ENCODE results near the gene AHI1.

The AHI1 gene

GRCh38 chr6:135310291-135310690 is 187.2 kb downstream of the AHI1 start:
- Histone ChIP-seq H3K9ac (ENCODE audit: low read depth, low read length) (no peak overlapping the region), H3K9me3 (ENCODE audit: control insufficient read depth, insufficient read depth, low read length) (no peaks in the 10 kb centered on the region), H3K4me1 (ENCODE audit: insufficient read depth, low read length) (no peaks in the 10 kb centered on the region), H3K36me3 (ENCODE audit: insufficient read depth, low read length) (no peaks in the 10 kb centered on the region)

GRCh38 chr6:135306740-135307420 is 190.7 kb downstream of the AHI1 start:
- Histone ChIP-seq H3K4me1 (ENCODE audit: insufficient read depth, low read length) (no peaks in the 10 kb centered on the region), H3K36me3 (ENCODE audit: insufficient read depth, low read length) (no peaks in the 10 kb centered on the region), H3K9me3 (ENCODE audit: control insufficient read depth, insufficient read depth, low read length) (no peaks in the 10 kb centered on the region), H3K9ac (ENCODE audit: low read depth, low read length) (no peak overlapping the region)

GRCh38 chr6:135306166-135306565 is 191.4 kb downstream of the AHI1 start:
- Histone ChIP-seq H3K36me3 (ENCODE audit: insufficient read depth, low read length) (no peaks in the 10 kb centered on the region), H3K4me1 (ENCODE audit: insufficient read depth, low read length) (no peaks in the 10 kb centered on the region), H3K9ac (ENCODE audit: low read depth, low read length) (no peak overlapping the region), H3K9me3 (ENCODE audit: control insufficient read depth, insufficient read depth, low read length) (no peaks in the 10 kb centered on the region)

- H3K9me3 ChIP-seq (ENCODE audit: control insufficient read depth, insufficient read depth, low read length), result no peaks in the 10 kb centered on the region
- no peak overlapping the region for H3K9ac ChIP-seq (ENCODE audit: low read depth, low read length)
- H3K36me3 ChIP-seq (ENCODE audit: insufficient read depth, low read length), result no peaks in the 10 kb centered on the region
- no peaks in the 10 kb centered on the region for H3K4me1 ChIP-seq (ENCODE audit: insufficient read depth, low read length)
Observed at GRCh38 chr6:135305684-135306083, 191.9 kb downstream of the AHI1 start.

- Histone ChIP-seq H3K9me3 (ENCODE audit: control insufficient read depth, insufficient read depth, low read length) (no peaks in the 10 kb centered on the region), H3K9ac (ENCODE audit: low read depth, low read length) (no peak overlapping the region), H3K4me1 (ENCODE audit: insufficient read depth, low read length) (no peaks in the 10 kb centered on the region), H3K36me3 (ENCODE audit: insufficient read depth, low read length) (no peaks in the 10 kb centered on the region)
Observed at GRCh38 chr6:135304883-135305282, 192.7 kb downstream of the AHI1 start.

- no peaks in the 10 kb centered on the region for H3K9me3 ChIP-seq (ENCODE audit: control insufficient read depth, insufficient read depth, low read length)
- no peak overlapping the region for H3K9ac ChIP-seq (ENCODE audit: low read depth, low read length)
- peaks cover 4% of the 10 kb centered on the region; the same call in 1 of the 2 replicates for H3K4me1 ChIP-seq (ENCODE audit: insufficient read depth, low read length)
- no peaks in the 10 kb centered on the region for H3K36me3 ChIP-seq (ENCODE audit: insufficient read depth, low read length)
Observed at GRCh38 chr6:135301304-135301703, 196.2 kb downstream of the AHI1 start.

- Histone ChIP-seq H3K4me1 (ENCODE audit: insufficient read depth, low read length) (peaks cover 4% of the 10 kb centered on the region; the same call in 1 of the 2 replicates), H3K36me3 (ENCODE audit: insufficient read depth, low read length) (no peaks in the 10 kb centered on the region), H3K9me3 (ENCODE audit: control insufficient read depth, insufficient read depth, low read length) (no peaks in the 10 kb centered on the region), H3K9ac (ENCODE audit: low read depth, low read length) (no peak overlapping the region)
Observed at GRCh38 chr6:135300576-135300975, 197.0 kb downstream of the AHI1 start.

- Histone ChIP-seq H3K9ac (ENCODE audit: low read depth, low read length) (no peak overlapping the region), H3K4me1 (ENCODE audit: insufficient read depth, low read length) (peaks cover 4% of the 10 kb centered on the region; the same call in 1 of the 2 replicates), H3K9me3 (ENCODE audit: control insufficient read depth, insufficient read depth, low read length) (no peaks in the 10 kb centered on the region), H3K36me3 (ENCODE audit: insufficient read depth, low read length) (no peaks in the 10 kb centered on the region)
Observed at GRCh38 chr6:135299256-135299655, 198.3 kb downstream of the AHI1 start.

- H3K4me1 ChIP-seq (ENCODE audit: insufficient read depth, low read length), result peaks cover 4% of the 10 kb centered on the region; the same call in 1 of the 2 replicates
- H3K9ac ChIP-seq (ENCODE audit: low read depth, low read length), result no peak overlapping the region
- H3K36me3 ChIP-seq (ENCODE audit: insufficient read depth, low read length), result no peaks in the 10 kb centered on the region
- no peaks in the 10 kb centered on the region for H3K9me3 ChIP-seq (ENCODE audit: control insufficient read depth, insufficient read depth, low read length)
Observed at GRCh38 chr6:135298455-135298854, 199.1 kb downstream of the AHI1 start.

GRCh38 chr6:135296715-135297114 is 200.8 kb downstream of the AHI1 start:
- Histone ChIP-seq H3K9ac (ENCODE audit: low read depth, low read length) (no peak overlapping the region), H3K36me3 (ENCODE audit: insufficient read depth, low read length) (no peaks in the 10 kb centered on the region)

GRCh38 chr6:135295085-135295484 is 202.5 kb downstream of the AHI1 start:
- H3K4me1 ChIP-seq (ENCODE audit: insufficient read depth, low read length), result peaks cover 4% of the 10 kb centered on the region; the same call in 1 of the 2 replicates
- H3K9ac ChIP-seq (ENCODE audit: low read depth, low read length), result no peak overlapping the region
- H3K9me3 ChIP-seq (ENCODE audit: control insufficient read depth, insufficient read depth, low read length), result no peaks in the 10 kb centered on the region
- no peaks in the 10 kb centered on the region for H3K36me3 ChIP-seq (ENCODE audit: insufficient read depth, low read length)

More at GRCh38 chr6:135296715-135297114, 200.8 kb downstream of the AHI1 start:
- no peaks in the 10 kb centered on the region for H3K9me3 ChIP-seq (ENCODE audit: control insufficient read depth, insufficient read depth, low read length)
- peaks cover 4% of the 10 kb centered on the region; the same call in 1 of the 2 replicates for H3K4me1 ChIP-seq (ENCODE audit: insufficient read depth, low read length)

- no peaks in the 10 kb centered on the region for H3K36me3 ChIP-seq (ENCODE audit: insufficient read depth, low read length)
- no peaks in the 10 kb centered on the region for H3K4me1 ChIP-seq (ENCODE audit: insufficient read depth, low read length)
- H3K9me3 ChIP-seq (ENCODE audit: control insufficient read depth, insufficient read depth, low read length), result no peaks in the 10 kb centered on the region
- no peak overlapping the region for H3K9ac ChIP-seq (ENCODE audit: low read depth, low read length)
Observed at GRCh38 chr6:135291288-135292076, 206.1 kb downstream of the AHI1 start.

GRCh38 chr6:135289816-135290215 is 207.7 kb downstream of the AHI1 start:
- no peaks in the 10 kb centered on the region for H3K4me1 ChIP-seq (ENCODE audit: insufficient read depth, low read length)
- H3K9me3 ChIP-seq (ENCODE audit: control insufficient read depth, insufficient read depth, low read length), result no peaks in the 10 kb centered on the region
- no peaks in the 10 kb centered on the region for H3K36me3 ChIP-seq (ENCODE audit: insufficient read depth, low read length)
- H3K9ac ChIP-seq (ENCODE audit: low read depth, low read length), result no peak overlapping the region

GRCh38 chr6:135286962-135287538 is 210.5 kb downstream of the AHI1 start:
- Histone ChIP-seq H3K9ac (ENCODE audit: low read depth, low read length) (no peak overlapping the region), H3K9me3 (ENCODE audit: control insufficient read depth, insufficient read depth, low read length) (no peaks in the 10 kb centered on the region), H3K36me3 (ENCODE audit: insufficient read depth, low read length) (no peaks in the 10 kb centered on the region), H3K4me1 (ENCODE audit: insufficient read depth, low read length) (no peaks in the 10 kb centered on the region)

GRCh38 chr6:135285165-135285564 is 212.4 kb downstream of the AHI1 start:
- H3K4me1 ChIP-seq (ENCODE audit: insufficient read depth, low read length), result no peaks in the 10 kb centered on the region
- H3K9me3 ChIP-seq (ENCODE audit: control insufficient read depth, insufficient read depth, low read length), result no peaks in the 10 kb centered on the region
- H3K36me3 ChIP-seq (ENCODE audit: insufficient read depth, low read length), result no peaks in the 10 kb centered on the region

More at GRCh38 chr6:135285165-135285564, 212.4 kb downstream of the AHI1 start:
- no peak overlapping the region for H3K9ac ChIP-seq (ENCODE audit: low read depth, low read length)
